ENCODE measurements around the gene RASGRP1. TPM values are rescaled to one million over a fixed set of nuclear protein-coding genes. Genes with fewer than 3 reads are reported as not detected.

Gene RASGRP1
- total RNA-seq, 3 donors from 2014 or later (not counting 1 experiment from before 2014, with no cell fraction given) = 65.9 to 122 (median 96.5) TPM

GRCh38 chr15:38479266-38479665 lies 85.3 kb downstream of the RASGRP1 start:
- no peaks in the 10 kb centered on the region for H3K27me3 Mint-ChIP-seq (ENCODE audit: low read depth in 2 of 2)
- no peak overlapping the region for H3K27ac Mint-ChIP-seq
- no peaks in the 10 kb centered on the region for H3K36me3 Mint-ChIP-seq
- intact Hi-C loops (cut with micrococcal nuclease) = loop anchor here (10.0 kb wide), 3 partner anchors 46 to 1106 kb away; partner anchors contain the start of genes RASGRP1 and THBS1
- H3K4me3 Mint-ChIP-seq = no peak overlapping the region
- H3K36me3 ChIP-seq (ENCODE audit: control insufficient read depth, insufficient read depth, low read length) = peaks cover 32% of the 10 kb centered on the region
- H3K27me3 ChIP-seq (ENCODE audit: control insufficient read depth, insufficient read depth, low read length) = no peaks in the 10 kb centered on the region
- ATAC-seq (no peak), DNase-seq (no peak)
- no peak overlapping the region for H3K4me3 ChIP-seq (ENCODE audit: low read length)
- no peaks in the 10 kb centered on the region for H3K9me3 ChIP-seq (ENCODE audit: control insufficient read depth, insufficient read depth, low read length)
- no peak for TF ChIP-seq CTCF (IDR thresholded peaks at IDR 0.05)
- no peak overlapping the region for H3K27ac ChIP-seq (ENCODE audit: low read length)
- no peaks in the 10 kb centered on the region for H3K9me3 Mint-ChIP-seq
- H3K4me1 ChIP-seq (ENCODE audit: control insufficient read depth, insufficient read depth, low read length) = no peaks in the 10 kb centered on the region
- H3K4me1 Mint-ChIP-seq = peaks cover 22% of the 10 kb centered on the region in 2 donors

- intact Hi-C loops (cut with micrococcal nuclease) = loop anchor here (10.0 kb wide), 3 partner anchors 47 to 1107 kb away; partner anchors contain the start of genes RASGRP1 and THBS1
- no peak for TF ChIP-seq CTCF (IDR thresholded peaks at IDR 0.05)
- Mint-ChIP-seq H3K9me3 (no peaks in the 10 kb centered on the region), H3K4me3 (no peak overlapping the region), H3K4me1 (peaks cover 22% of the 10 kb centered on the region in 2 donors), H3K27ac (no peak overlapping the region), H3K36me3 (no peaks in the 10 kb centered on the region), H3K27me3 (ENCODE audit: low read depth in 2 of 2) (no peaks in the 10 kb centered on the region)
- Histone ChIP-seq H3K4me1 (ENCODE audit: control insufficient read depth, insufficient read depth, low read length) (no peaks in the 10 kb centered on the region), H3K27me3 (ENCODE audit: control insufficient read depth, insufficient read depth, low read length) (no peaks in the 10 kb centered on the region), H3K36me3 (ENCODE audit: control insufficient read depth, insufficient read depth, low read length) (peaks cover 31% of the 10 kb centered on the region), H3K27ac (ENCODE audit: low read length) (no peak overlapping the region), H3K9me3 (ENCODE audit: control insufficient read depth, insufficient read depth, low read length) (no peaks in the 10 kb centered on the region), H3K4me3 (ENCODE audit: low read length) (no peak overlapping the region)
- ATAC-seq (no peak), DNase-seq (no peak)
- 96% methylated on average over 4 of the region's 4 CpGs for WGBS (ENCODE audit: insufficient coverage)
Measured at GRCh38 chr15:38477637-38478036, 87.0 kb downstream of the RASGRP1 start.

- H3K27me3 ChIP-seq (ENCODE audit: control insufficient read depth, insufficient read depth, low read length) = no peaks in the 10 kb centered on the region
- intact Hi-C loops (cut with micrococcal nuclease) = loop anchor here (10.0 kb wide), 3 partner anchors 49 to 1109 kb away; partner anchors contain the start of genes RASGRP1 and THBS1
Measured at GRCh38 chr15:38476120-38476519, 88.5 kb downstream of the RASGRP1 start.

More at GRCh38 chr15:38476120-38476519, 88.5 kb downstream of the RASGRP1 start:
- H3K27ac Mint-ChIP-seq = peak overlapping the region in 1 of 2 donors; percentile 17
- Histone ChIP-seq H3K9me3 (ENCODE audit: control insufficient read depth, insufficient read depth, low read length) (no peaks in the 10 kb centered on the region), H3K4me1 (ENCODE audit: control insufficient read depth, insufficient read depth, low read length) (no peaks in the 10 kb centered on the region), H3K4me3 (ENCODE audit: low read length) (no peak overlapping the region), H3K27ac (ENCODE audit: low read length) (no peak overlapping the region), H3K36me3 (ENCODE audit: control insufficient read depth, insufficient read depth, low read length) (peaks cover 36% of the 10 kb centered on the region)
- no CpG with 5 or more reads among the region's 1 CpG for WGBS (ENCODE audit: insufficient coverage)
- DNase-seq (no peak), ATAC-seq (no peak)
- no peaks in the 10 kb centered on the region for H3K27me3 Mint-ChIP-seq (ENCODE audit: low read depth in 2 of 2)
- no peaks in the 10 kb centered on the region for H3K9me3 Mint-ChIP-seq
- H3K36me3 Mint-ChIP-seq = no peaks in the 10 kb centered on the region
- H3K4me1 Mint-ChIP-seq = peaks cover 7% of the 10 kb centered on the region in 2 donors
- no peak overlapping the region for H3K4me3 Mint-ChIP-seq
- TF ChIP-seq CTCF (IDR thresholded peaks at IDR 0.05) = no peak
